Ovary (tissue), 3 donors: Measurements from ENCODE around the gene BPIFB4.

Source experiments
- POLR2A ChIP-seq: fragments of 450-650 bp; IDR thresholded peaks from one replicate; pipeline ENCODE4 v1.6.1; 2017; ENCODE audit warnings: antibody characterized with exemption, mild to moderate bottlenecking, moderate library complexity
- TF ChIP-seq, protein P1 (sequence below), 3 donors: fragments of 450-650 bp in 2 of 3; fragments of 200-600 bp in 1 of 3; IDR thresholded peaks; one replicate each; pipeline versions ENCODE4 v1.5.1 to v1.8.0; 2016 to 2022; ENCODE audit warnings: antibody characterized with exemption in 3 of 3, mild to moderate bottlenecking in 1 of 3
- donor health status: DM: no; HTN: no; CAD: no.

DNA sequence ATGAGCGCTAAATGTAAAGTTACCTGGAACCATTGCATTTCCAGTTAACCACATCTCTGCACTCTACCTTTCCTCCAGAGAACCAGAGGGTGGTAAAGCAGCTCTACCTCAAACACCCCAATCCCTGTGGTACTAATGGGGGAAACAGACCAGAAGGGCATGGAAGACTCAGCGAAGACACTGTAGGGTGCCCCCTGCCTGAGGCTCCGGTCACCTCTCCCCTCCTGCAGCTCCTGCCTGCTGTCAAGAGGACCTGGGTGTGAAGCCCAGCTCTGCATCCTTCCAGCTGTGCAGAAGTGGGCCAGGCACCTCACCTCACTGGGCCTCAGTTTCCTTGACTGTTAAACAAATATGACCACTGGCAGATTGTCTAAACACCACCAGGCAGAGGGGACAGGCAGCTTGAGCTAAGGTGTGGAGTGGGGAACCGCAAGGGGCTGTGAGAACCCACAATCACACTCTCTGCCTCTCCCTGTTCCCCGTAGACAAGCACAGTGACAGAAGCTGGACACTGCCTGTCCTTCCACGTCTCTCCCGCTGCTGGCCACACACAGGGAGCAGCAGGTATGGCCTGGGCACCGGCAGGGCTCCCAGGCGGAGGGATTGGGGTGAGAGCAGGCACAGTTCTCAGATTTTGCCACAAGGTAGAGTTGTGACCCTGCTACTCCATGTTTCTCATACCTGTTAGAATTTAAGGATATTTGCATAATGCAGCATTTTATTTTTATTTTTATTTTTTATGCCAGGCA, 79.4 kb downstream of the BPIFB4 start:
- TF ChIP-seq, protein P1, sequence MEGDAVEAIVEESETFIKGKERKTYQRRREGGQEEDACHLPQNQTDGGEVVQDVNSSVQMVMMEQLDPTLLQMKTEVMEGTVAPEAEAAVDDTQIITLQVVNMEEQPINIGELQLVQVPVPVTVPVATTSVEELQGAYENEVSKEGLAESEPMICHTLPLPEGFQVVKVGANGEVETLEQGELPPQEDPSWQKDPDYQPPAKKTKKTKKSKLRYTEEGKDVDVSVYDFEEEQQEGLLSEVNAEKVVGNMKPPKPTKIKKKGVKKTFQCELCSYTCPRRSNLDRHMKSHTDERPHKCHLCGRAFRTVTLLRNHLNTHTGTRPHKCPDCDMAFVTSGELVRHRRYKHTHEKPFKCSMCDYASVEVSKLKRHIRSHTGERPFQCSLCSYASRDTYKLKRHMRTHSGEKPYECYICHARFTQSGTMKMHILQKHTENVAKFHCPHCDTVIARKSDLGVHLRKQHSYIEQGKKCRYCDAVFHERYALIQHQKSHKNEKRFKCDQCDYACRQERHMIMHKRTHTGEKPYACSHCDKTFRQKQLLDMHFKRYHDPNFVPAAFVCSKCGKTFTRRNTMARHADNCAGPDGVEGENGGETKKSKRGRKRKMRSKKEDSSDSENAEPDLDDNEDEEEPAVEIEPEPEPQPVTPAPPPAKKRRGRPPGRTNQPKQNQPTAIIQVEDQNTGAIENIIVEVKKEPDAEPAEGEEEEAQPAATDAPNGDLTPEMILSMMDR (IDR thresholded peaks at IDR 0.05): no peak
- no peak for TF ChIP-seq POLR2A
